Suprapubic skin (tissue), 4 donors: Measurements from ENCODE around the gene TMEM143. TPM values are rescaled to one million over a fixed set of nuclear protein-coding genes. Genes with fewer than 3 reads are reported as not detected.

ENCODE experiments used
- DNase-seq, 2 donors: peaks; one replicate each; pipeline ENCODE4 v3.0.0-alpha.2; 2019; ENCODE audit warnings: low spot score in 2 of 2
- H3K27ac ChIP-seq: fragments of 200-600 bp; sonication (generic); one replicate; pipeline ENCODE4 v1.5.1; 2019
- H3K27me3 ChIP-seq: fragments of 200-600 bp; sonication (generic); one replicate; pipeline ENCODE4 v1.5.1; 2019
- H3K36me3 ChIP-seq: fragments of 200-600 bp; sonication (generic); one replicate; pipeline ENCODE4 v1.5.1; 2019
- H3K4me1 ChIP-seq: fragments of 200-600 bp; sonication (generic); one replicate; pipeline ENCODE4 v1.5.1; 2019
- H3K4me3 ChIP-seq: fragments of 200-600 bp; sonication (generic); one replicate; pipeline ENCODE4 v1.5.1; 2019; ENCODE audit warnings: mild to moderate bottlenecking
- H3K9me3 ChIP-seq: fragments of 200-600 bp; sonication (generic); one replicate; pipeline ENCODE4 v1.5.1; 2019
- CTCF ChIP-seq, 2 donors: fragments of 200-600 bp in 1 of 2; fragments of 450-650 bp in 1 of 2; sonication (generic) in 1 of 2; IDR thresholded peaks; one replicate each; pipeline ENCODE4 v1.5.1; 2016 to 2019; ENCODE audit warnings: antibody characterized with exemption in 2 of 2, mild to moderate bottlenecking in 1 of 2, moderate library complexity in 1 of 2
- EP300 ChIP-seq: sonication (generic); formaldehyde crosslinking; IDR thresholded peaks from one replicate; pipeline ENCODE4 v1.6.1; 2017; ENCODE audit warnings: antibody characterized with exemption
- POLR2A ChIP-seq, 2 donors: fragments of 450-650 bp; IDR thresholded peaks; one replicate each; pipeline ENCODE4 v1.6.1; 2017; ENCODE audit warnings: antibody characterized with exemption in 2 of 2, mild to moderate bottlenecking in 2 of 2, moderate library complexity in 2 of 2
- POLR2AphosphoS5 ChIP-seq, 3 donors: sonication (generic); formaldehyde crosslinking; IDR thresholded peaks; one replicate each; pipeline ENCODE4 v1.6.1; 2017; ENCODE audit warnings: antibody characterized with exemption in 3 of 3
- WGBS: methylation state at CpG from one replicate; pipeline ENCODE4 v1.1.5; 2018; 5-methylcytosine and 5-hydroxymethylcytosine counted together
- total RNA-seq, 4 donors: library from RNA; depleted of rRNA; stranded (reverse); fragments of >200 nt; gene quantifications; one replicate each; pipeline ENCODE4 v1.1.0, GENCODE V29; 2016

Gene TMEM143
- total RNA-seq, 4 donors from 2014 or later, result 7.8 to 14.7 (median 9.3) TPM

- Histone ChIP-seq H3K4me1 (peaks cover 15% of the 10 kb centered on the region), H3K9me3 (no peaks in the 10 kb centered on the region), H3K36me3 (peaks cover 7% of the 10 kb centered on the region), H3K27me3 (peaks cover 5% of the 10 kb centered on the region), H3K4me3 (peak overlapping the region; percentile 49), H3K27ac (no peak overlapping the region)
- WGBS, result 1% methylated on average over 10 of the region's 10 CpGs
- TF ChIP-seq POLR2A (IDR thresholded peaks at IDR 0.05), result no peak
- no peak for TF ChIP-seq EP300
- no peak for TF ChIP-seq CTCF (IDR thresholded peaks at IDR 0.05)
- no peak for TF ChIP-seq POLR2AphosphoS5 (IDR thresholded peaks at IDR 0.05)
- DNase-seq, result no peak
These were observed 73.4 kb downstream of the TMEM143 start for GRCh38 chr19:48290401-48290770.

GRCh38 chr19:48287748-48288147 is 76.0 kb downstream of the TMEM143 start:
- TF ChIP-seq POLR2AphosphoS5 (IDR thresholded peaks at IDR 0.05) (no peak), CTCF (IDR thresholded peaks at IDR 0.05) (no peak), POLR2A (IDR thresholded peaks at IDR 0.05) (no peak), EP300 (no peak)
- H3K9me3 ChIP-seq, result no peaks in the 10 kb centered on the region
- peaks cover 15% of the 10 kb centered on the region for H3K36me3 ChIP-seq
- H3K4me3 ChIP-seq, result no peak overlapping the region
- 89% methylated on average over 3 of the region's 3 CpGs for WGBS
- peaks cover 5% of the 10 kb centered on the region for H3K27me3 ChIP-seq
- H3K4me1 ChIP-seq, result peaks cover 15% of the 10 kb centered on the region
- no peak overlapping the region for H3K27ac ChIP-seq
- no peak for DNase-seq

DNA sequence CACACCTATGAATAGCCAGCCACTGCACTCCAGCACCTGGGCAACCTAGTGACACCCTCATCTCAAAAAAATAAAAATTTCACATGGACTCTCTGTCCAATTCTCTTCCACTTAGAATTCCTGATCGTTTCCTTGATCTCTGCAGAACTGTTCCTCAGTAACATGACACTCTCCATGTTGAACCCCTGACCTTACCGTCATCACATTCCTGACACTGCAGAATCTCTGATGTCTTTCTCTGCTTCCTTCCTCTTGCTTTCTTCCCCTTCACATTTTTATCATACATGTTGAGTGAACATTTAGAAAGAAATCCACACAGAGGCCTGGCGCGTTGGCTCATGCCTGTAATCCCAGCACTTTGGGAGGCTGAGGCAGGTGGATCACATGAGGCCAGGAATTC is 78.8 kb downstream of the TMEM143 start:
- H3K36me3 ChIP-seq, result peaks cover 15% of the 10 kb centered on the region
- no peak for DNase-seq
- TF ChIP-seq CTCF (IDR thresholded peaks at IDR 0.05) (no peak), EP300 (no peak), POLR2A (IDR thresholded peaks at IDR 0.05) (no peak), POLR2AphosphoS5 (IDR thresholded peaks at IDR 0.05) (no peak)
- no peak overlapping the region for H3K27ac ChIP-seq
- H3K4me1 ChIP-seq, result no peaks in the 10 kb centered on the region
- WGBS, result 76% methylated on average over 4 of the region's 4 CpGs
- no peaks in the 10 kb centered on the region for H3K9me3 ChIP-seq
- no peaks in the 10 kb centered on the region for H3K27me3 ChIP-seq
- H3K4me3 ChIP-seq, result no peak overlapping the region

DNA sequence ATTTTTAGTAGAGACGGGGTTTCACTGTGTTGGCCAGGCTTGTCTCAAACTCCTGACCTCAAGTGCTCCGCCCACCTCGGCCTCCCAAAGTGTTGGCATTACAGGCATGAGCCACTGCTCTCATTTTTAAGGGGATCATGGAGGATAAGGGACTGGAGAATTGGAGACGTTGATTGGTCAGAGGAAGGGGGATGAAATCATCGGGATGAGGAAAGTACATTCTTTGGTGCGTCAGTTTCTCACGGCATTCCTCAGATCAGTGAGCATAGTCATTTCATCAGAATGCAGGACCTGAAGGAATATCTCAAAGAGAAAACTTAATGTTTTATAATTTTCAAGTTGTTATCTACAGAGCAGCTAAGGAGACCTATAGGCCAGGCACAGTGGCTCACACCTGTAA is 79.8 kb downstream of the TMEM143 start:
- H3K36me3 ChIP-seq, result peaks cover 15% of the 10 kb centered on the region
- H3K9me3 ChIP-seq, result no peaks in the 10 kb centered on the region
- no peak overlapping the region for H3K27ac ChIP-seq
- no peaks in the 10 kb centered on the region for H3K27me3 ChIP-seq
- TF ChIP-seq POLR2AphosphoS5 (IDR thresholded peaks at IDR 0.05) (no peak), CTCF (IDR thresholded peaks at IDR 0.05) (no peak), POLR2A (IDR thresholded peaks at IDR 0.05) (no peak), EP300 (no peak)
- no peak for DNase-seq
- WGBS, result 96% methylated on average over 7 of the region's 7 CpGs
- no peak overlapping the region for H3K4me3 ChIP-seq
- no peaks in the 10 kb centered on the region for H3K4me1 ChIP-seq

Other genes with a start within 250 kb of the TMEM143 start
- 10 to 100 TPM; 30.0 to 66.1 (median 44.4) TPM for gene LIG1, start 193.6 kb downstream of the TMEM143 start, total RNA-seq
- gene ZSWIM9, start 193.3 kb downstream of the TMEM143 start, total RNA-seq, result 1 to 10 TPM; 2.2 to 5.0 (median 4.0) TPM
- gene CARD8, start 108.0 kb downstream of the TMEM143 start, total RNA-seq, result 10 to 100 TPM; 11.5 to 40.6 (median 18.7) TPM
- gene ZNF114, start 93.9 kb downstream of the TMEM143 start, total RNA-seq, result not detected
- gene EMP3, start 38.4 kb downstream of the TMEM143 start, total RNA-seq, result 10 to 100 TPM in 3 of 4 donors, 1 to 10 TPM in 1; 9.3 to 22.5 (median 13.2) TPM
- not detected for gene SYNGR4, start 427 bp upstream of the TMEM143 start, total RNA-seq
- gene KDELR1, start 27.6 kb upstream of the TMEM143 start, total RNA-seq, result 10 to 100 TPM; 77.3 to 94.1 (median 87.7) TPM
- 1 to 10 TPM in 2 of 4 donors, under 1 TPM in 2; 0.38 to 1.4 (median 0.94) TPM for gene GRIN2D, start 29.7 kb upstream of the TMEM143 start, total RNA-seq
- gene GRWD1, start 82.0 kb upstream of the TMEM143 start, total RNA-seq, result 10 to 100 TPM; 24.5 to 53.4 (median 40.1) TPM
- 1 to 10 TPM; 4.2 to 4.7 (median 4.6) TPM for gene KCNJ14, start 91.6 kb upstream of the TMEM143 start, total RNA-seq
- 10 to 100 TPM; 54.9 to 86.5 (median 63.2) TPM for gene CYTH2, start 105.4 kb upstream of the TMEM143 start, total RNA-seq
- 1 to 10 TPM; 1.3 to 3.5 (median 1.6) TPM for gene LMTK3, start 147.9 kb upstream of the TMEM143 start, total RNA-seq
- 100 to 1,000 TPM in 2 of 4 donors, 10 to 100 TPM in 2; 26.0 to 162 (median 122) TPM for gene SULT2B1, start 188.2 kb upstream of the TMEM143 start, total RNA-seq
- 1 to 10 TPM; 2.1 to 3.6 (median 2.8) TPM for gene SPACA4, start 242.8 kb upstream of the TMEM143 start, total RNA-seq